KMS-11 (cell line): ENCODE data around the gene MYH9.

ENCODE experiments used
- H2AFZ ChIP-seq: fragments of 200-600 bp; sonication (generic); 2 replicates; pipeline ENCODE4 v1.6.1; 2016; ENCODE audit warnings: antibody characterized with exemption, mixed run types, low read depth
- H3K27ac ChIP-seq: fragments of 200-600 bp; sonication (generic); 2 replicates; pipeline ENCODE4 v1.6.1; 2016; ENCODE audit warnings: mild to moderate bottlenecking, mixed run types
- H3K27me3 ChIP-seq: fragments of 200-600 bp; sonication (generic); 2 replicates; pipeline ENCODE4 v1.6.1; 2017; ENCODE audit warnings: mild to moderate bottlenecking, low read depth, mixed run types, moderate library complexity; ENCODE audit not compliant: insufficient read depth
- H3K36me3 ChIP-seq: fragments of 200-600 bp; sonication (generic); 2 replicates; pipeline ENCODE4 v1.6.1; 2017; ENCODE audit warnings: mild to moderate bottlenecking, mixed run types; ENCODE audit not compliant: insufficient read depth
- H3K4me1 ChIP-seq: fragments of 200-600 bp; sonication (generic); 2 replicates; pipeline ENCODE4 v1.6.1; 2016; ENCODE audit warnings: mild to moderate bottlenecking, low read depth, mixed run types; ENCODE audit not compliant: poor library complexity, severe bottlenecking
- H3K4me2 ChIP-seq: fragments of 200-600 bp; sonication (generic); 2 replicates; pipeline ENCODE4 v1.7.0; 2016; ENCODE audit warnings: mild to moderate bottlenecking, mixed run types
- H3K4me3 ChIP-seq: fragments of 200-600 bp; sonication (generic); IDR thresholded peaks from 2 replicates; pipeline ENCODE4 v1.6.1; 2017; ENCODE audit warnings: low read depth, low read length, mixed read lengths; ENCODE audit not compliant: insufficient read depth
- H3K79me2 ChIP-seq: fragments of 200-600 bp; sonication (generic); 2 replicates; pipeline ENCODE4 v1.6.1; 2016; ENCODE audit warnings: low read depth, mixed run types; ENCODE audit not compliant: insufficient read depth
- H3K9ac ChIP-seq: fragments of 200-600 bp; sonication (generic); 2 replicates; pipeline ENCODE4 v1.6.1; 2016; ENCODE audit warnings: mild to moderate bottlenecking, mixed run types
- H4K20me1 ChIP-seq: fragments of 200-600 bp; sonication (generic); 2 replicates; pipeline ENCODE4 v1.6.1; 2016; ENCODE audit warnings: mild to moderate bottlenecking, mixed run types; ENCODE audit not compliant: insufficient read depth
- CTCF ChIP-seq: fragments of 200-600 bp; sonication (generic); conservative IDR thresholded peaks from 2 replicates; pipeline ENCODE4 v1.6.1; 2017; ENCODE audit warnings: low read depth, mild to moderate bottlenecking, antibody characterized with exemption, low read length, moderate library complexity, mixed read lengths

The MYH9 gene

GRCh38 chr22:36328635-36329253 is 59.0 kb downstream of the MYH9 start:
- no peaks in the 10 kb centered on the region for H3K27me3 ChIP-seq
- H3K4me1 ChIP-seq: peaks cover 26% of the 10 kb centered on the region
- peaks cover 11% of the 10 kb centered on the region; the same call in 1 of the 2 replicates for H3K36me3 ChIP-seq
- TF ChIP-seq CTCF: no peak
- no peak overlapping the region for H3K4me3 ChIP-seq
- H3K9ac ChIP-seq: no peak overlapping the region
- H4K20me1 ChIP-seq: peaks cover 30% of the 10 kb centered on the region
- no peak overlapping the region for H2AFZ ChIP-seq
- no peak overlapping the region for H3K4me2 ChIP-seq
- peaks cover 73% of the 10 kb centered on the region for H3K79me2 ChIP-seq
- H3K27ac ChIP-seq: no peak overlapping the region

- Histone ChIP-seq H2AFZ (no peak overlapping the region), H3K79me2 (peaks cover 66% of the 10 kb centered on the region), H3K27ac (no peak overlapping the region), H4K20me1 (peaks cover 27% of the 10 kb centered on the region), H3K36me3 (peaks cover 13% of the 10 kb centered on the region; the same call in 1 of the 2 replicates), H3K4me1 (peaks cover 19% of the 10 kb centered on the region), H3K27me3 (no peaks in the 10 kb centered on the region), H3K9ac (no peak overlapping the region), H3K4me2 (no peak overlapping the region), H3K4me3 (no peak overlapping the region)
- TF ChIP-seq CTCF: no peak
Measured at GRCh38 chr22:36327922-36328551, 59.7 kb downstream of the MYH9 start.

- no peak overlapping the region for H3K9ac ChIP-seq
- no peak overlapping the region for H3K27ac ChIP-seq
- peaks cover 50% of the 10 kb centered on the region for H3K79me2 ChIP-seq
- no peak overlapping the region for H2AFZ ChIP-seq
- no peaks in the 10 kb centered on the region for H3K27me3 ChIP-seq
- H3K4me2 ChIP-seq: no peak overlapping the region
- no peak for TF ChIP-seq CTCF
- H4K20me1 ChIP-seq: peaks cover 22% of the 10 kb centered on the region
- peaks cover 13% of the 10 kb centered on the region; the same call in 1 of the 2 replicates for H3K36me3 ChIP-seq
- peaks cover 3% of the 10 kb centered on the region for H3K4me1 ChIP-seq
- H3K4me3 ChIP-seq: no peak overlapping the region
Measured at GRCh38 chr22:36326178-36327161, 61.3 kb downstream of the MYH9 start.

DNA sequence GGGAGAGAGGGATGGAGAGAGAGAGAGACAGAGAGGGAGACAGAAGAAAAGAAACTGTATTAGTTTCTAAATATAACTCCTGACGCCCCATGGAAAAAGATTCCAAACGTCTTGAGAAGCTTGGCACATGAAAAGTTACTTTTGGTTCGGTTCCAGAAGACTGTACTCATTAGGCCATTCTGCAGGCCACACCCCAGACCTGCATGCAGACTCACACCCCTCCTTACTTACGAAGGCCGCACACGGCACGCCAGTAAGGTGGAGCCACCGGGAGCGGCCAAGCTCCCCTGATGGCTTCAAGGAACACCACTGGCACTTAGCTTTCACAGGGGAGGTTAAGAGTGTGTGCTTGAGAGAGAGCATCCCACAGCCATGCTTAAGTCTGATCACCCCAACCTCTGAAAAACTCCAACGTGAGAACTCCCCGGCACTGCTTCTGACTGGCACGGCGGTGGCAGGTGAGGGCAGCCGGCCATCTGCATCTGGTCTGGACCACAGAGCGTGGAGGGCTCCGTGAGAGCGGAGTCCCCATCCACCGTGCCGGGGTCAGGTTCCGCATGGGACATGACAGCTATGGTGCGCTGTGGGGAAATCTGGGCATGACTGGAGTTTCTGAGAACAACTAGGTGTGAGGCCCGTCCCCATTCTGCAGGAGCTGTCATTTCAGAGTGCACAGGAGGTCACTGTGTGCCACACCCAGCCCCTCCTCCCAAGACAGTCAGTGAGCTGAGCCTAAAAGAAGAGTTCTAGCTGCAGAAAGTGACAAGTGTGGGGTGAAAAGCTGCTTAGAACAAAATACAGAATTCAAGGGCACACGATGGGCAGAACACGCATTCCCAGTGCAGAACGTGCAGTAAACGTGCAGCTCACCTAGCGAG is 62.4 kb downstream of the MYH9 start:
- no peaks in the 10 kb centered on the region for H3K4me1 ChIP-seq
- no peaks in the 10 kb centered on the region for H3K27me3 ChIP-seq
- no peak for TF ChIP-seq CTCF
- H3K9ac ChIP-seq: no peak overlapping the region
- H3K27ac ChIP-seq: no peak overlapping the region
- H3K36me3 ChIP-seq: peaks cover 13% of the 10 kb centered on the region; the same call in 1 of the 2 replicates
- H4K20me1 ChIP-seq: peaks cover 22% of the 10 kb centered on the region; the same call in 1 of the 2 replicates
- peaks cover 39% of the 10 kb centered on the region for H3K79me2 ChIP-seq
- H3K4me2 ChIP-seq: no peak overlapping the region
- H2AFZ ChIP-seq: no peak overlapping the region
- no peak overlapping the region for H3K4me3 ChIP-seq
